ENCODE measurements around the gene RPS6KA2.
"Not testable (repeated sequence)": the region's sequence is repeated elsewhere in the genome, so short reads cannot be mapped to it uniquely, and the experiment has no call there.

The RPS6KA2 gene

GRCh38 chr6:166529586-166529985, 97.5 kb downstream of the RPS6KA2 start:
- Histone ChIP-seq H3K4me3 (no peak overlapping the region), H3K27ac (no peak overlapping the region), H3K36me3 (peaks cover 0 to 38% (median 33%) of the 10 kb centered on the region in 3 donors), H3K9me3 (peaks cover 0 to 3% (median 0%) of the 10 kb centered on the region in 3 donors), H3K4me1 (no peaks in the 10 kb centered on the region), H3K27me3 (no peaks in the 10 kb centered on the region)
- TF ChIP-seq CTCF (IDR thresholded peaks at IDR 0.05), result no peak
- no peak for DNase-seq
- intact Hi-C loops (cut with DNase I; ENCODE audit: low total_unique reads), result no loop called here

- H3K36me3 ChIP-seq, result peaks cover 0 to 38% (median 32%) of the 10 kb centered on the region in 3 donors
- H3K4me3 ChIP-seq; intact Hi-C loops (cut with DNase I; ENCODE audit: low total_unique reads); H3K4me1 ChIP-seq; H3K27me3 ChIP-seq; H3K9me3 ChIP-seq; H3K27ac ChIP-seq: not testable (repeated sequence)
- DNase-seq, result peak in 1 of 2 donors; percentile 5
These were observed 98.0 kb downstream of the RPS6KA2 start for GRCh38 chr6:166529058-166529457.

GRCh38 chr6:166527849-166528248, 99.2 kb downstream of the RPS6KA2 start:
- DNase-seq, result peak in 1 of 2 donors; percentile 10
- peaks cover 0 to 3% (median 0%) of the 10 kb centered on the region in 3 donors for H3K9me3 ChIP-seq
- no peaks in the 10 kb centered on the region for H3K4me1 ChIP-seq
- intact Hi-C loops (cut with DNase I; ENCODE audit: low total_unique reads), result no loop called here
- TF ChIP-seq CTCF (IDR thresholded peaks at IDR 0.05), result no peak
- no peak overlapping the region for H3K4me3 ChIP-seq
- no peaks in the 10 kb centered on the region for H3K27me3 ChIP-seq
- H3K27ac ChIP-seq, result no peak overlapping the region
- H3K36me3 ChIP-seq, result peaks cover 0 to 30% (median 28%) of the 10 kb centered on the region in 3 donors

- peaks cover 0 to 3% (median 0%) of the 10 kb centered on the region in 3 donors for H3K9me3 ChIP-seq
- no peaks in the 10 kb centered on the region for H3K27me3 ChIP-seq
- H3K4me3 ChIP-seq, result no peak overlapping the region
- intact Hi-C loops (cut with DNase I; ENCODE audit: low total_unique reads), result no loop called here
- no peaks in the 10 kb centered on the region for H3K4me1 ChIP-seq
- H3K27ac ChIP-seq, result no peak overlapping the region
- peak in 1 of 2 donors; percentile 17 for DNase-seq
- TF ChIP-seq CTCF (IDR thresholded peaks at IDR 0.05), result no peak
- H3K36me3 ChIP-seq, result peaks cover 0 to 27% (median 23%) of the 10 kb centered on the region in 3 donors
These were observed 100.1 kb downstream of the RPS6KA2 start for GRCh38 chr6:166526937-166527336.

- no peak for TF ChIP-seq CTCF (IDR thresholded peaks at IDR 0.05)
- Histone ChIP-seq H3K27ac (no peak overlapping the region), H3K36me3 (peaks cover 0 to 21% (median 15%) of the 10 kb centered on the region in 3 donors), H3K9me3 (peaks cover 0 to 3% (median 0%) of the 10 kb centered on the region in 3 donors), H3K4me3 (no peak overlapping the region), H3K27me3 (no peaks in the 10 kb centered on the region), H3K4me1 (no peaks in the 10 kb centered on the region)
- intact Hi-C loops (cut with DNase I; ENCODE audit: low total_unique reads), result no loop called here
- peak in 1 of 2 donors; percentile 13 for DNase-seq
These were observed 101.5 kb downstream of the RPS6KA2 start for GRCh38 chr6:166525567-166525966.

GRCh38 chr6:166523782-166524559, 103.1 kb downstream of the RPS6KA2 start:
- Histone ChIP-seq H3K9me3 (no peaks in the 10 kb centered on the region), H3K36me3 (peaks cover 0 to 5% (median under 1%) of the 10 kb centered on the region in 3 donors), H3K4me1 (no peaks in the 10 kb centered on the region), H3K27ac (no peak overlapping the region), H3K27me3 (no peaks in the 10 kb centered on the region), H3K4me3 (no peak overlapping the region)
- peak in 1 of 2 donors; percentile 43 for DNase-seq
- intact Hi-C loops (cut with DNase I; ENCODE audit: low total_unique reads), result no loop called here
- TF ChIP-seq CTCF (IDR thresholded peaks at IDR 0.05), result no peak
